Muscle layer of duodenum (tissue), 2 donors: ENCODE data around the gene TRIM7.
"Not testable (repeated sequence)": the region's sequence is repeated elsewhere in the genome, so short reads cannot be mapped to it uniquely, and the experiment has no call there.

Experiments used
- H3K27ac ChIP-seq: one replicate; pipeline ENCODE4 v1.7.0; 2013; ENCODE audit warnings: mild to moderate bottlenecking, low read length
- H3K27me3 ChIP-seq: one replicate; pipeline ENCODE4 v1.7.0; 2013; ENCODE audit warnings: low read depth, mild to moderate bottlenecking, control low read depth, low read length
- H3K36me3 ChIP-seq, 2 donors: one replicate each; pipeline ENCODE4 v1.7.0; 2013; ENCODE audit warnings: low read length in 2 of 2, control low read depth in 1 of 2, mild to moderate bottlenecking in 1 of 2; ENCODE audit not compliant: insufficient read depth in 2 of 2, control insufficient read depth in 1 of 2
- H3K4me1 ChIP-seq, 2 donors: one replicate each; pipeline ENCODE4 v1.7.0; 2013; ENCODE audit warnings: low read length in 2 of 2, mild to moderate bottlenecking in 2 of 2, control low read depth in 1 of 2, moderate library complexity in 1 of 2; ENCODE audit not compliant: insufficient read depth in 2 of 2, control insufficient read depth in 1 of 2
- H3K4me3 ChIP-seq, 2 donors: one replicate each; pipeline ENCODE4 v1.7.0; 2013; ENCODE audit warnings: low read length in 2 of 2, low read depth in 1 of 2, mild to moderate bottlenecking in 1 of 2
- H3K9me3 ChIP-seq, 2 donors: one replicate each; pipeline ENCODE4 v1.7.0; 2013; ENCODE audit warnings: low read length in 2 of 2, control low read depth in 1 of 2, mild to moderate bottlenecking in 1 of 2; ENCODE audit not compliant: control insufficient read depth in 1 of 2
- donor health status: healthy.

TRIM7 gene

GRCh38 chr5:181166812-181167733, 37.9 kb downstream of the TRIM7 start:
- Histone ChIP-seq H3K4me1 (peaks cover 0 to 8% of the 10 kb centered on the region in 2 donors), H3K27me3 (peaks cover 65% of the 10 kb centered on the region)

GRCh38 chr5:181164076-181164952, 40.7 kb downstream of the TRIM7 start:
- Histone ChIP-seq H3K4me1 (peaks cover 0 to 15% of the 10 kb centered on the region in 2 donors), H3K4me3 (no peak overlapping the region), H3K9me3 (no peaks in the 10 kb centered on the region), H3K27me3 (peaks cover 41% of the 10 kb centered on the region), H3K36me3 (no peaks in the 10 kb centered on the region), H3K27ac (no peak overlapping the region)

More at GRCh38 chr5:181166812-181167733, 37.9 kb downstream of the TRIM7 start:
- H3K36me3 ChIP-seq: no peaks in the 10 kb centered on the region
- no peak overlapping the region for H3K27ac ChIP-seq
- no peaks in the 10 kb centered on the region for H3K9me3 ChIP-seq
- H3K4me3 ChIP-seq: no peak overlapping the region

DNA sequence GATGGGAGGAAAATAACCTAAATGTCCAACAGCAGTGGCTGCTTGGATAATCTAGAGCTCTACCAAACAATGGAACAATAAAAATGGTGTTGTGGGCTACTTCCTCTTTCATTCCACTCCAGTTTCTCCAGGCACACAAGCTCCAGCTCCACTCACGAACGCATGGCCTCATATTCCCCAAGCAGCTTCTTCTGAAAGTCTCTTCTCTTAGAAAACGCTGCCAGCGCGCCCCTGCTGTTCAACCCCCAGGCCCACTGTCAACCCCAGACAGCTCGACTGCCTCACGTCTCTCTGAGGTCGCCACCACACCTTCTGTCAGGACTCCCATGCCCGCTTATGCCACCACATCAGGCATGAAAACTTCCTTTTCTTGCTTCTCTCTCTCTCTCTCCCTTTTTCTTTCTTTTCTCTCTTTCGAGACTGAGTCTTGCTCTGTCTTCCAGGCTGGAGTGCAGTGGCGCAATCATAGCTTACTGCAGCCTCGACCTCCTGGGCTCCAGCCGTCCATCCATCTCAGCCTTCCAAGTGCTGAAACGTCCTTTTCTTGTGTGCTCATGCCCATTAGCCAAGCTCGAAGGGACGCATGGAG, 41.4 kb downstream of the TRIM7 start:
- Histone ChIP-seq H3K36me3 (no peaks in the 10 kb centered on the region), H3K27me3 (peaks cover 34% of the 10 kb centered on the region), H3K9me3 (no peaks in the 10 kb centered on the region), H3K4me3 (no peak overlapping the region), H3K27ac (no peak overlapping the region), H3K4me1 (peaks cover 0 to 15% of the 10 kb centered on the region in 2 donors)

- no peaks in the 10 kb centered on the region for H3K9me3 ChIP-seq
- H3K27me3 ChIP-seq: peaks cover 21% of the 10 kb centered on the region
- no peak overlapping the region for H3K4me3 ChIP-seq
- H3K4me1 ChIP-seq: peaks cover 0 to 15% of the 10 kb centered on the region in 2 donors
- no peaks in the 10 kb centered on the region for H3K36me3 ChIP-seq
- H3K27ac ChIP-seq: no peak overlapping the region
Measured at GRCh38 chr5:181161534-181162175, 43.3 kb downstream of the TRIM7 start.

GRCh38 chr5:181160755-181161533, 44.1 kb downstream of the TRIM7 start:
- peaks cover 17% of the 10 kb centered on the region for H3K27me3 ChIP-seq
- not testable (repeated sequence) for H3K9me3 ChIP-seq, H3K36me3 ChIP-seq, H3K27ac ChIP-seq, H3K4me3 ChIP-seq
- peaks cover 0 to 15% of the 10 kb centered on the region in 2 donors for H3K4me1 ChIP-seq

- Histone ChIP-seq H3K27ac (no peak overlapping the region), H3K9me3 (no peaks in the 10 kb centered on the region), H3K4me1 (peaks cover 0 to 15% of the 10 kb centered on the region in 2 donors), H3K36me3 (no peaks in the 10 kb centered on the region), H3K4me3 (peak overlapping the region in 1 of 2 donors; percentile 47), H3K27me3 (peaks cover 14% of the 10 kb centered on the region)
Measured at GRCh38 chr5:181160152-181160754, 44.7 kb downstream of the TRIM7 start.

GRCh38 chr5:181159286-181160151, 45.5 kb downstream of the TRIM7 start:
- Histone ChIP-seq H3K9me3 (no peaks in the 10 kb centered on the region), H3K4me1 (peaks cover 0 to 15% of the 10 kb centered on the region in 2 donors), H3K27ac (no peak overlapping the region), H3K27me3 (peaks cover 11% of the 10 kb centered on the region), H3K4me3 (no peak overlapping the region), H3K36me3 (no peaks in the 10 kb centered on the region)

DNA sequence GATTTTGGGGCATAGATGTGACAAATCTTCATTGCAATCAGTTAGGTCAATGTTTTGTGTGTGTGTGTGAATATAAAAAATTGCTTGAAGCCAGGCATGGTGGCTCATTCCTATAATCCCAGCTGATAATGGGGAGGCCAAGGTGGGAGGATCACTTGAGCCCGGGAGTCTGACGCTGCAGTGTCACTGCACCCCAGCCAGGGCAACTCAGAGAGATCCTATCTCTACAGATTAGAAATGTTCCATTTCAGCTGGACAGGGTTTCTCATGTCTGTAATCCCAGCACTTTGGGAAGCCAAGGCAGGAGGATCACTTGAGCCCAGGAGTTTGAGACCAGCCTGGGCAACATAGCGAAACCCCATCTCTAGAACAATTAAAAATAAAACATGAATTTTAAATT, 46.1 kb downstream of the TRIM7 start:
- Histone ChIP-seq H3K27me3 (peaks cover 8% of the 10 kb centered on the region), H3K36me3 (no peaks in the 10 kb centered on the region), H3K4me3 (no peak overlapping the region), H3K4me1 (peaks cover 0 to 15% of the 10 kb centered on the region in 2 donors), H3K9me3 (no peaks in the 10 kb centered on the region), H3K27ac (no peak overlapping the region)

GRCh38 chr5:181156758-181157157, 48.2 kb downstream of the TRIM7 start:
- H3K9me3 ChIP-seq: no peaks in the 10 kb centered on the region
- no peaks in the 10 kb centered on the region for H3K36me3 ChIP-seq
- H3K27ac ChIP-seq: no peak overlapping the region

More at GRCh38 chr5:181156758-181157157, 48.2 kb downstream of the TRIM7 start:
- no peak overlapping the region for H3K4me3 ChIP-seq
- H3K4me1 ChIP-seq: peaks cover 0 to 15% of the 10 kb centered on the region in 2 donors
- peaks cover 8% of the 10 kb centered on the region for H3K27me3 ChIP-seq
